ENCODE results near the gene PGLYRP4.

The PGLYRP4 gene

GRCh38 chr1:153380711-153381110 lies 32.1 kb upstream of the PGLYRP4 start:
- DNase-seq (ENCODE audit: low read depth, low spot score): no peak
- POLR2A ChIA-PET: no interaction called here
- CTCF ChIA-PET: no interaction called here
- H3K4me3 ChIP-seq (ENCODE audit: low read depth, low read length): no peak overlapping the region
- no peak for TF ChIP-seq CTCF (IDR thresholded peaks at IDR 0.05; ENCODE audit: insufficient read depth, low read length, missing control alignments)

- CTCF ChIA-PET: no interaction called here
- POLR2A ChIA-PET: no interaction called here
- no peak for TF ChIP-seq CTCF (IDR thresholded peaks at IDR 0.05; ENCODE audit: insufficient read depth, low read length, missing control alignments)
- no peak for DNase-seq (ENCODE audit: low read depth, low spot score)
- no peak overlapping the region for H3K4me3 ChIP-seq (ENCODE audit: low read depth, low read length)
Observed at GRCh38 chr1:153379591-153379990, 30.9 kb upstream of the PGLYRP4 start.

- peak; percentile 53 for DNase-seq (ENCODE audit: low read depth, low spot score)
- CTCF ChIA-PET: interaction anchor here (1.2 to 1.7 kb wide), 4 partner anchors 20 to 135 kb away, joined by 3 to 5 read pairs (median 4); no protein-coding TSS in a partner anchor
- no peak for TF ChIP-seq CTCF (IDR thresholded peaks at IDR 0.05; ENCODE audit: insufficient read depth, low read length, missing control alignments)
- H3K4me3 ChIP-seq (ENCODE audit: low read depth, low read length): no peak within 1 kb of the TSS
- POLR2A ChIA-PET: no interaction called here
Observed at GRCh38 chr1:153375511-153375910, 26.9 kb upstream of the PGLYRP4 start, which contains the start of gene S100A12. Gene S100A12, minus strand, starts transcription at chr1:153375621. Its CDS starts 1,029 bp downstream, at chr1:153374592.

- CTCF ChIA-PET: interaction anchor here (2.4 kb wide), 1 partner anchor 21 kb away, joined by 16 read pairs; no protein-coding TSS in a partner anchor
- no peak for TF ChIP-seq CTCF (IDR thresholded peaks at IDR 0.05; ENCODE audit: insufficient read depth, low read length, missing control alignments)
- H3K4me3 ChIP-seq (ENCODE audit: low read depth, low read length): no peak overlapping the region
- no peak for DNase-seq (ENCODE audit: low read depth, low spot score)
- POLR2A ChIA-PET: no interaction called here
Observed at GRCh38 chr1:153374071-153374470, 25.4 kb upstream of the PGLYRP4 start.

- no peak for DNase-seq (ENCODE audit: low read depth, low spot score)
- ChIA-PET POLR2A (no interaction called here), CTCF (interaction anchor here (1.4 to 2.4 kb wide), 2 partner anchors 20 to 122 kb away, joined by 4 to 16 read pairs; no protein-coding TSS in a partner anchor)
- H3K4me3 ChIP-seq (ENCODE audit: low read depth, low read length): no peak overlapping the region
- TF ChIP-seq CTCF (IDR thresholded peaks at IDR 0.05; ENCODE audit: insufficient read depth, low read length, missing control alignments): no peak
Observed at GRCh38 chr1:153372571-153372970, 23.9 kb upstream of the PGLYRP4 start.

GRCh38 chr1:153371231-153371630 lies 22.6 kb upstream of the PGLYRP4 start:
- no peak for TF ChIP-seq CTCF (IDR thresholded peaks at IDR 0.05; ENCODE audit: insufficient read depth, low read length, missing control alignments)
- ChIA-PET POLR2A (no interaction called here), CTCF (no interaction called here)
- no peak for DNase-seq (ENCODE audit: low read depth, low spot score)
- no peak overlapping the region for H3K4me3 ChIP-seq (ENCODE audit: low read depth, low read length)
